NCI-H128 (cell line): Measurements from ENCODE around the gene TOP1.

Experiments
- DNase-seq: peaks from one replicate; lab custom pipeline; 2025; ENCODE audit not compliant: unreplicated experiment; lab: John Stamatoyannopoulos, UW

TOP1 gene

GRCh38 chr20:41057999-41058673 lies 29.5 kb downstream of the TOP1 start:
- DNase-seq = no peak

GRCh38 chr20:41058674-41059635 lies 30.3 kb downstream of the TOP1 start:
- no peak for DNase-seq

- DNase-seq = no peak
These were observed 32.5 kb downstream of the TOP1 start for GRCh38 chr20:41061155-41061554.

- DNase-seq = no peak
These were observed 34.8 kb downstream of the TOP1 start for GRCh38 chr20:41063442-41063841.

- no peak for DNase-seq
These were observed 35.8 kb downstream of the TOP1 start for GRCh38 chr20:41064377-41064776.

- DNase-seq = no peak
These were observed 37.1 kb downstream of the TOP1 start for GRCh38 chr20:41065716-41066115.

- no peak for DNase-seq
These were observed 40.2 kb downstream of the TOP1 start for GRCh38 chr20:41068806-41069205.

GRCh38 chr20:41072190-41072863 lies 43.7 kb downstream of the TOP1 start:
- no peak for DNase-seq

- DNase-seq = no peak
These were observed 44.3 kb downstream of the TOP1 start for GRCh38 chr20:41072915-41073314.

- DNase-seq = no peak
These were observed 45.8 kb downstream of the TOP1 start for GRCh38 chr20:41074441-41074840.

- DNase-seq = no peak
These were observed 48.2 kb downstream of the TOP1 start for GRCh38 chr20:41076776-41077175.

- DNase-seq = no peak
These were observed 49.7 kb downstream of the TOP1 start for GRCh38 chr20:41078329-41078728.

GRCh38 chr20:41079066-41079465 lies 50.4 kb downstream of the TOP1 start:
- DNase-seq = no peak

GRCh38 chr20:41080866-41081265 lies 52.2 kb downstream of the TOP1 start:
- DNase-seq = no peak

GRCh38 chr20:41081276-41081814 lies 52.7 kb downstream of the TOP1 start:
- DNase-seq = no peak

- DNase-seq = no peak
These were observed 53.7 kb downstream of the TOP1 start for GRCh38 chr20:41082306-41082705.

- no peak for DNase-seq
These were observed 57.0 kb downstream of the TOP1 start for GRCh38 chr20:41085606-41086005.

GRCh38 chr20:41086402-41087324 lies 58.0 kb downstream of the TOP1 start:
- DNase-seq = peak; percentile 85

GRCh38 chr20:41087325-41087685 lies 58.7 kb downstream of the TOP1 start:
- no peak for DNase-seq

GRCh38 chr20:41087777-41088176 lies 59.2 kb downstream of the TOP1 start:
- DNase-seq = no peak
